GM12872 (cell line): ENCODE measurements around the gene MYO3B.

Experiments used
- CTCF ChIP-seq: IDR thresholded peaks from 3 replicates; pipeline ENCODE4 v1.5.1; 2011; ENCODE audit warnings: low read depth, mild to moderate bottlenecking, low read length, moderate library complexity; ENCODE audit not compliant: insufficient read depth

The MYO3B gene

DNA sequence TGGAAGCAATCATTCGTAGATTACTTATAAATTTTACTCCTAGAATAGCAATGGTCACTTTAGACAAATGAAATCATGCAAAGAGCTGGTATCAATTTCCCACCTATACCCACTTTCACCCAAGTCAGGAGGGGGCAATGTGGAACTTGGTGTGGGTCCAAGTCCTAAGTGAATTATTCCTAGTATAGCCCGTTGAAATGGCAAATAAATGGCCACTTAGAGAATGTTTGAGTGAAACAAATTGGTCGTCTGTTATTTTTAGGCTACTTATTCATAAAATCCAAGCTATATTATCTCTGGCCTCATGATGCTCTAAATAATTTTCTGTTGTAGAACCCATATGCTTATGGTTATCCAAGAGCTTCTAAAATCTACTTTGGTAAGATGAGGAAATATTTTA lies 98.1 kb downstream of the MYO3B start:
- TF ChIP-seq CTCF = no peak

DNA sequence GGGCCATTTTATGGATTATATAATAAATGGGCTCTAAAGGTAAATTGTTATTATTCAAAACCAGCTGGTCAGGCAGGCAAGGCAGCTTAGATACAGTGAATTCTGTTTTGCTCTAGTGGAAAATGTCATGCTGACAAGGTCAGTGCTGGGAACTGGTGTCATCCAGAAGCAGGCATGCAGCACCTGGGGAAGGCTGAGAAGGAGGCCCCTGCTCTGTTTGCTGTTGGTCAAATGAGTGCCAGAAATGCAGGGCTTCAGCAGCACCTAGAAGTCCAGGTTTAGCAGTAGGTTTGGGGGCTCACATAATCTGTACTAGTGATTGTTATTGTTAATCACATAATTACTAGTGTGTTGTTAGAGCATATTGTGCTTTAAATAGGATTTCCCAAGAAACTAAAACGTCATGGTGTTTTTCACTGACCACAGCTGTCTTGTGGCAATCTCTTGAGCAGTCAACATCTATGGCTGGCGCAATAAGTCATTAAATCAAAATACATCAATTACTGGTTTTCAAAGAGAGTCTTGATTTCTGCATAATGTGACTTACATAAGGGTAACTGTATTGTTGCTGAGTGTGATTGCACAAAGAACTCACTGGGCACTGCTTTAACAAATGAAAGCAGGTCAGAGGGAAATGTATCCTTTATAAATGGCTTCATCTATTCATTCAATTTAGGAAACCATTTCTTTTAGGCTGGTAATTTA lies 99.1 kb downstream of the MYO3B start:
- TF ChIP-seq CTCF = no peak

- TF ChIP-seq CTCF = no peak
Measured at GRCh38 chr2:170277951-170278350, 100.0 kb downstream of the MYO3B start.

DNA sequence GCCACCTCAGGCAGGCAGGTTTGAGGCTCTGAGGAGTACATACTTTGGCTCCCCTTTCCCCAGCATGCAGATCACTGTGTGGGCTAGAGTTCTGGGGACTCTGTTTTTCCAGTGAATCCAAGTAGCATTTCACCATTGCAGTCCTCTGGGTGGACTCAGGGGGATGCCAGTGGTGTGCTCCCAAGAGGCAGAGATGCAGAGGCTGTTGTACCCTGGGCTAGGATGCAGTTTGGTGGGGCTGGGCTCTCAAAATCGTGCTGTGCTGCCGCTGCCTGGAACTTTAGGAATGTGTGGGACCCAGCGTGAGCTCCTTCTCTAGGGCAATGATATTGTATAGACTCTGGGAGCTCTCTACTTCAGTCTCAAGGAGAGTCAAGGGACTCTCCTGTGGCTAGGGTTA lies 104.9 kb downstream of the MYO3B start:
- TF ChIP-seq CTCF = no peak

- no peak for TF ChIP-seq CTCF
Measured at GRCh38 chr2:170284205-170284604, 106.3 kb downstream of the MYO3B start.

GRCh38 chr2:170288859-170289258 lies 110.9 kb downstream of the MYO3B start:
- no peak for TF ChIP-seq CTCF

DNA sequence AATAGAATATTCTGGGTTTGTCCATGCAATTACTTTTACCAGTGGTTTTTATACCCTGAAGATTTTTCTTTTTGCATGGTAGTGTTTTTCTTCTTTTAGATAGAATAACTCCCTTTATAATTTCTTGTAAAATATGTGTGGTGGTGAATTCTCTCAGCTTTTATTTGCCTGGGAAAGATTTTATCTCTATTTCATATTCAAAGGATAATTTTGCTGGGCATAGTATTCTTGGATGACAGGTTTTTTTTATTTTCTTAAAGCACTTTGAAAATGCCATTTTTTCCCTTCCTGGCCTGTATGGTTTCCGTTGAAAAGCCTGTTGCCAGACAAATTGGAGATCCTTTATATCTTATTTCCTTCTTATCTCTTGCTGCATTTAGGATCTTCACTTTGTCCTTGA lies 113.5 kb downstream of the MYO3B start:
- no peak for TF ChIP-seq CTCF
